DND-41 (cell line): ENCODE results near the gene CASKIN2.

ENCODE experiments used
- EZH2 ChIP-seq: IDR thresholded peaks from 3 replicates; pipeline ENCODE4 v1.6.1; 2012; ENCODE audit warnings: borderline replicate concordance, low read depth, mild to moderate bottlenecking, moderate library complexity, low read length, inconsistent platforms; ENCODE audit not compliant: severe bottlenecking
- TF ChIP-seq, protein P1 (sequence below): IDR thresholded peaks from 2 replicates; pipeline ENCODE4 v1.5.1; 2012; ENCODE audit warnings: borderline replicate concordance, low read length, moderate library complexity, mild to moderate bottlenecking; ENCODE audit not compliant: poor library complexity, severe bottlenecking; ENCODE audit errors: extremely low read depth

DNA sequence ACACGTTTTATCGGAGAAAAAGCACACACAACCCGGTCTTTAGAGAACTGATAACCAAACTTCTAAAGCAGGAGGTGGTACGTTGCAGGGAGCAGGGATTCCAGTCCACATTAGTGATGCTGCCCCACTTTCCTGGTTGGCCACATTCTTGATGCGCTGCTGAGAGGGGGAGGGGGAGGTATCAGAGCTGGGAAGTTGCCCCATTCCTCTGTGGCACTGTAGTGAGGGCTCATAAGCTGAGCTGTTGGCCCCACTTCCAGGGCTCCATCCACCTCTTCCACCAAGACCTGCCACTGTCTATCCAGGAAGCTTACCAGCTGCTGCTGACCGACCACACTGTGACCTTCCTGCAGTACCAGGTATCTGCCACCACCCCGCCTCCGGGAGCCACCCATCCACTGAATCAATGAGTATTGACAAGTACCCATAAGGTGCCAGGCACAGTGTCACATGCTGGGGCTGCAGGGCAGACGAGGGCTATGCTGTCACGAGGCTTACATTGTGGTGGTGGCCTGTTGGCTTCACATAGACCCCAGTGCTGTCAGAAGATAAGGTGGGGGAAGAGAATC, 2.0 kb upstream of the CASKIN2 start:
- TF ChIP-seq, protein P1, sequence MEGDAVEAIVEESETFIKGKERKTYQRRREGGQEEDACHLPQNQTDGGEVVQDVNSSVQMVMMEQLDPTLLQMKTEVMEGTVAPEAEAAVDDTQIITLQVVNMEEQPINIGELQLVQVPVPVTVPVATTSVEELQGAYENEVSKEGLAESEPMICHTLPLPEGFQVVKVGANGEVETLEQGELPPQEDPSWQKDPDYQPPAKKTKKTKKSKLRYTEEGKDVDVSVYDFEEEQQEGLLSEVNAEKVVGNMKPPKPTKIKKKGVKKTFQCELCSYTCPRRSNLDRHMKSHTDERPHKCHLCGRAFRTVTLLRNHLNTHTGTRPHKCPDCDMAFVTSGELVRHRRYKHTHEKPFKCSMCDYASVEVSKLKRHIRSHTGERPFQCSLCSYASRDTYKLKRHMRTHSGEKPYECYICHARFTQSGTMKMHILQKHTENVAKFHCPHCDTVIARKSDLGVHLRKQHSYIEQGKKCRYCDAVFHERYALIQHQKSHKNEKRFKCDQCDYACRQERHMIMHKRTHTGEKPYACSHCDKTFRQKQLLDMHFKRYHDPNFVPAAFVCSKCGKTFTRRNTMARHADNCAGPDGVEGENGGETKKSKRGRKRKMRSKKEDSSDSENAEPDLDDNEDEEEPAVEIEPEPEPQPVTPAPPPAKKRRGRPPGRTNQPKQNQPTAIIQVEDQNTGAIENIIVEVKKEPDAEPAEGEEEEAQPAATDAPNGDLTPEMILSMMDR: no peak
- TF ChIP-seq EZH2: no peak
